Ecto neural progenitor cell (in vitro differentiated cells): ENCODE results near the gene ITIH1.
A peak's percentile ranks its signal among the peaks of the same experiment; 100 is the strongest.

Source experiments
- DNase-seq: peaks from one replicate; pipeline ENCODE4 v3.0.0-alpha.2; 2018; ENCODE audit warnings: low spot score

ITIH1 gene

DNA sequence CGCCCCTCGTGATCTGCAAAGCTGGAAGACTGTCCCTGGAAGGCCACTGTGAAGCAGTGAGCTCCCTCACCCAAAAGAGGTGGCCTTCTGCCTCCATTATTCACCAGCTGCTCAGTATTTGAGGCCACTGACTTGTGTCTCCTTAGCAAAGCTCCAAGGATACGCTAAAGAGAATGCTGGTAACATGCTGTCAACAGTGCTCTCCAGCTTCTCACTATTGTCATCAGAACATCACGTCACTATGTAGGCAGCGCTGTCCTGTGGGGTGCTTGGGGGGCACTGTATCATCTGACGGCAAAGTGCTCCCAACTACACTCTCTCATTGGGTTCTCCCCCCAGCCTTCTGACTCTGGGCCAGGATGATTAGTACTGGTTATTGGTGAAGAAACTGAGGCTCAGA lies 38.8 kb downstream of the ITIH1 start:
- DNase-seq = no peak

DNA sequence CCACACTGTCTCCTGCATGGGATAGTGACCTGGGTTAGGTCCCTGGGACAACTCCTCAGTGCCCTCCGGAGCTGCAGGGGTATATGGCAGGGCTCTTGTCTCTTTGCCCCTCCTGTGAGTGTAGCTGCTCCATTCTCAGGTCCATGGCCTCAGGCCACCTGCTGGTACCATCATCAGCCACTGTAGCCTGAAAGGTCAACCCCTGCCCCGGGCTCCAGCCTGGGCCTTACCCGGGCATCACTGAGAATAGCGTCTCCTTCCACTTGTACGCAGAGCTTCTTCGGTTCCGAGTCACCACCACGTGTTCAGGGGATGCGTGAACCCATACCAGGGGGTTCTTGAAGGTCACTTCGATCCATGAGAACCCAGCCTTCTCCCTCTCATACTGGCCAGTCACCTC lies 39.3 kb downstream of the ITIH1 start:
- DNase-seq = no peak

DNA sequence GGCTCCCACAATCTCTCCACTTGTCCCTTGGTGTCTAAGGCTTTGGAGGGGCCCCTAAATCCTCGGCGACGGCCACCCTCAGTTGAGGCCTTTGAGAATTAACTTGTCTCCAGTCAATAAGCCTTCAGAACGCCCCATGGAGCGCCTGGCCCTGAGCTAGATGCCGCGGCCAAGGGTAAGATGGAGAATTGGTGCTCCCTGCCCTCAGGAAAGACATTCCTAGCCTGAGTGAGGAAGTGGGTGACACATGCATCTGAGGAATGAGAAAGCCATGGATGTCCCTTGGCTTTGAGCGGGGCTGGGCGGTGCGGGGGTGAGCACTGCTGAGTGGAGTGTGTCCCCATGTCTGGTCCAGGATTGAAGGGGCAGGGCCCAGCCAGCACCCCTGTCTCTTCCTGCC lies 39.8 kb downstream of the ITIH1 start:
- DNase-seq = no peak

DNA sequence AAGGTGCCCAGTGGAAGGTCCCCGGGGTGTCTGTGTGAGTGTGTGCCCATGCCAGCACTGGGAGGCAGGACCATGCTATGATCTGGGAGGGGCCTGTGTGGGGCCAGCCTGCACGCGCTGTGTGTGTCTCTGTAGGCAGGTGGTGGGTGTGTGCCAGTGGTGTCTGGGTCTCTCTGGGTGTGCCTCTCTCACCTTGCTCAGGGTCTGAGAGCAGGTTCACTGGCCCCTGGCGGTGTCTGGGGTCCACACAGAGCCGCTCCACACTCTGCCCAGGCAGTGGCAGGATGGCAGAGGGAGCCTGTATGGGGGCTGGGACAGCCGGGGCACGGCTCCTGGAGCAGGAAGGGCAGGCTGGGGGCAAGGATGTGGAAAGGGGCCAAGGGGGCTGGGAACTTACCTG lies 40.5 kb downstream of the ITIH1 start:
- no peak for DNase-seq

DNA sequence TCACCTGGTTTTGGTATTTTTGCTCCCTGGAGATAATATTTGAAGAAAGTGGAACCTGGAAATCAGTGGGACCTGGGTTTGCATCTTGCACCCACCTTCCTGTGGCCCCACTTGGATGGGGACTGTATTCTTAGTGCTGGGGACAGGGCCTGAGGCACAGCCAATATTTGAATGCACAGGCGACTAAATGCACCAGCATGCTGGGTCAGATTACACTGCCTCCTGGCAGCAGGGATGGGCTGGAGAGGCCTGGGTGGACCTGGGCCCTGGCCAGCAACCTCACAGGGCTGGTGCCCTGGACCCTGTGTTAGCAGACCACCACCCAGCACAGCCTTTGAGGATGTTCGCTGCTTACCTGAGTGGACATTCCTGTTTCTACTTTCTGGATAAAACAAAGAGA lies 42.5 kb downstream of the ITIH1 start:
- DNase-seq = no peak

DNA sequence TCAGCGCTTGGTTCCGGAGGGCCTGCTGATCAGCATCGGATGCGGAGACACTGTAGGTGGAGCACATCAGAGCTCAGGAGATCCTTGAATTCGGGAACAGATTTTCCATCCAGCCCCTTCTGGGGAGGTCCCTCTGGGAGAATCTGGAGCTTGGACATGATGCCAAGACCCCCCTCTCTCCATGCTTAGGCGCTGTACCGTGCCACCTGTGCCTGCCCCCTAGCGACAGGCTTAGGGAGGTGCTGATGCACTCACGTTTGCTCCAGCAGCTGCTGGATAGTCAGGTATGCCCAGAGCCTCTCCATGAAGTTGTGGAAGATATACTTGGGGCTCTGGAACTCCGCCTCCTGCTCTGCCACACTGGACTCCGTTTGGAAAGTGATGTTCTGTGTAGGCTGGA lies 43.3 kb downstream of the ITIH1 start:
- DNase-seq = peak; percentile 67

DNA sequence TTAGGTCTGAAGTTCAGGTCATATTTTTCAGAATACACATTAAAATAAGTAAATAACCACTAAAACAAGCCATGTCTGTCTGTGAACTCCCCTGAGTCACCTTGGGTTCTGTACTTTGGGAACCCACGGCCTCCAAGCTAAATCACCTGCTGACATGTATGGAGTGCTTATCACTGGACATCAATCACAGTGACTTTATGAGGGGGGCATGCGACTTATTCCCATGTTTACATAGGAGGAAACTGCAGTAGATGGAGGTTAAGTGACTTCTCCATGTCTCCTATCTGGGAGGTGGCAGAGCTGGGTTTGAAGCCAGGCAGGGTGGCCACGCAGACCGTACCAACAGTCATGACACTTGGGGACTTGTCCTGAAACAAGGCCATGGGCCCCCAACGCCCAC lies 45.0 kb downstream of the ITIH1 start:
- DNase-seq = no peak

DNA sequence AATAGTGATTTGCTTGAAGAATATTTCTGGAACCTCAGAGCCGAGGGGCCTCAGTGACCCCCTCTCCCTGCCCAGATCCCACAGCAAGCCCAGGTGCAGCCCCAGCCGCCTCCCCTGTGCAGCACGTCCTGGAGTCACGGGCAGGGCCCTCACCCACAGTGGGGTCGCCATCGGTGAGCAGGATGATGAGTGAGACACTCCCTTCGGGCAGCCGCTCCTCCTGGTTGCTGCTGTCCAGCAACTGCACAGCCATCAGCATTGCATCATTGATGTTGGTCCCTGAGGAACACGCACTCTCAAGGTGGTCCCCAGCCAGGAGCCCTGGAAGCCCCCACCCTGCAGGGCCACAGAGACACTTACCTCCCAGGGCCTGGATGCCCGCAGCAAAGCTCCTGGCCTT lies 46.6 kb downstream of the ITIH1 start:
- no peak for DNase-seq

DNA sequence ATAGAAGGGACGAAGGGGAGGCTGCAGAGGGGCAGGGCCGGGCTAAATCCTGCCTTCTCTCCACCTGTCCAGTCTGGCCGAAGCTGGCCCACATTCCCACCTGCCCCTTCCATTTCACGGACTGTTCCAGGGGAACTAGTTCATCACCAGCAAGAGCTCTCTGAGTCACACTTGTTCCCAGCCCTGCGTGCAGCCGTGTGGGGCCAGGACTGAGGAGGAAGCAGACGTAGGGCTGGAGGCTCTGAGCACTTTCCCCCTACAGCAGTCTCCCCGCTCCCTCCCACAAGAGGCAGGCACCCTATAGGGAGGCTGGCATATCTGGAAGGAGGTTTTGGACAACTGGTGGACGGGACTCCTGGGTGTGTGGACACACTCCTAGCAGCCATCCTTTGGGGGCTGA lies 50.0 kb downstream of the ITIH1 start:
- DNase-seq = no peak

DNA sequence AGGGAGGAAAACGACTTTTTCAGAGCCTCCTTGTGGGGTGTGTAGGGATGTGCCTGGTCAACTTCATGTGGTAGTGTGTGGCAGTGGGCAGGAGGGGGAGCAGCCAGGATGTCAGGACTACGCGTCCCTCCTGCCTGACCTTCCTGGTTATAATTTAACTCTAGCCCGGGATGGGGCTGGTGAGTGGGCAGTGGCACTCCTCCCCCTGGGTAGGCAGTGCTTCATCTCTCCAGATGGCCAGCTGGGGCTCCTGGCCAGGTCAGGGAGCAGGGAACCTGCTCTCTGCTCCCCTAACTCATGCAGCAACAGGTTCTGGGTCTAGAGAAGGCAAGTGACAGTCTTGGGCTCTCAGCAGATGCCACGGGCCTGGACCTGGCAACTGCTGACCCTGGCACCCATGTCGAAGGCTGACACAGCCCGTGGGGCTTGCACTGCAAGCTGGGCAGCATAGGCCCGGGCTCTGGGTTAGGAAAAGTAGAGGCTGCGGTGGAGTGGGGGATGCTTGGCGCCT lies 50.5 kb downstream of the ITIH1 start:
- DNase-seq = no peak

DNA sequence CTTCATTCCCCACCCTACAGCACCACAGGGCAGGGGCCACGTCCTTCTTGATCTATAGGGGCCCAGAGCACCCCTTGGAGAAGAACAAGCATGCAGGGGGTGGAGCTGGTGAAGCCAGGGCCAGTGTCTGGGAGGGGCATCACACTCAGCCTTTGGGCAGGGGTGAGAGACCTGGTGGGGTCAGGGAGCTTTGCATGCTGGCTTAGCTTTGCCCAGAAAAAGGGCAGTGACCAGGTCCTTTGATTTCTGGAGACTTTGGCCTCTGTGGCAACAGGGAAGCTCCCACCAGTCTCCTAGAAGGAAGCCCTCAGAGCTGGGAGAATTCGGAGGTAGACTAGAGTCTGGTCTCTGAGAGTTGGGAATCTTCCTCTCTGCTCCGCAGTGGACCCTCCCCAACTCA lies 52.1 kb downstream of the ITIH1 start:
- no peak for DNase-seq

DNA sequence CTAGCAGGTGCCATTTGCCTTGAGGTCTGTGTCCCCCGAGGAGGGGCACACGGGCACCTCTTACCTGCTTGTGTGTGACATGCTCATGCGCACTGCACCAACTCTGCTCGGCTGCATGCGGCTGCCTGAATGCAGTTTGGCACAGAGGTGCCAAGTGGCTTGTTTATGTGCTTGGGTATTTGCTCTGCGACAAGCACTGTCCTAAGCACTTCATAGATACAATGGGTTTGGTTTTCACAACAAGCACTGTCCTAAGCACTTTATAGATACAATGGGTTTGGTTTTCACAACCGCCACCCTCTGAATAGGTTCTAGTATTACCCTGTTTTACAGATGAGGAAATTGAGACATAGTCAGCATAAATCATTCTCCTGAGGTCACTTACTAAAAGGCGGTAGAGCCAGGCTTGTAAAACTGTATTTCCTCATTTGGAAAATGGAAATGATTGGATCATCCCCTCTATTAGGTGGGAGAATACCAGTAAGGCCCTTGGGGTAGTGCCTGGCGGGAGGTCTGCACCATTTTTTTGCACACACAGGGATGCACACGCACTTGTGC lies 52.6 kb downstream of the ITIH1 start:
- no peak for DNase-seq

DNA sequence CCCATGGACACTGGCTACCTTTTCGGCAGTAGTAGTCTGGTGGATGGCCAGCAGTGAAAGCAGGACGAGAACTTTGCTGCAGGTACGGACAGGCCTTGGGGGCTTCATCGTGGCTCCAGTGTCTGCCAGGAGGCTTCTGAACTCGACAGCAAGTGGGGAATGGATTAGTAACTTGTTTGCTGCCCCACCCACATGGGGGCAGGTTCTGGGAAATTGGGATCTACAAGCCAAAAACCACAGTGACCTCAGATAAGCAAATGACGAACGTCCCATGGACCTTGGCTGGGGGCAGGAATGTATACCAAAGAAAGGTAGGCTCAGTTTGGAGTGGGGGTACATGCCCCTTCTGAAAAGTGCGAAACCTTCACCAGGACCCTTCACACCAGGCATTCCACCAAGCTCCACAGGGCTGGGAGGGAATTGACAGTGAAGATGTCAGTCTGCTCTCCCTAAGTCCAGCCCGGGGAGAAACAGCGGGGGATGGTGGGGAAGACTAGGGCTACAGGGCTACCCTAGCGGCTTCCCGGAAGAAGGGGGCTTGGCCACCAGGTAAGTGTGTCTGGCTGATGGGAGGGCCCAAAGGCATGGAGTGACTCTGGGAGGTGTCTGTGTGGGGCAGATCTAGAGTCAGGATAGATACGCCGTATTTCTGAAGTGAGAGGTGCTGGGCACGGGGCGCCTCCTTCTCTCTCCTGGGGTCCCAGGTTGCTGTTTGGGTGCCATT lies 53.3 kb downstream of the ITIH1 start, which contains the start of gene ITIH4:
ITIH4 (minus strand) TSS at position 138 of the 724 bp plus-strand sequence; CDS start at position 108, 30 bp downstream.
- DNase-seq = no peak

DNA sequence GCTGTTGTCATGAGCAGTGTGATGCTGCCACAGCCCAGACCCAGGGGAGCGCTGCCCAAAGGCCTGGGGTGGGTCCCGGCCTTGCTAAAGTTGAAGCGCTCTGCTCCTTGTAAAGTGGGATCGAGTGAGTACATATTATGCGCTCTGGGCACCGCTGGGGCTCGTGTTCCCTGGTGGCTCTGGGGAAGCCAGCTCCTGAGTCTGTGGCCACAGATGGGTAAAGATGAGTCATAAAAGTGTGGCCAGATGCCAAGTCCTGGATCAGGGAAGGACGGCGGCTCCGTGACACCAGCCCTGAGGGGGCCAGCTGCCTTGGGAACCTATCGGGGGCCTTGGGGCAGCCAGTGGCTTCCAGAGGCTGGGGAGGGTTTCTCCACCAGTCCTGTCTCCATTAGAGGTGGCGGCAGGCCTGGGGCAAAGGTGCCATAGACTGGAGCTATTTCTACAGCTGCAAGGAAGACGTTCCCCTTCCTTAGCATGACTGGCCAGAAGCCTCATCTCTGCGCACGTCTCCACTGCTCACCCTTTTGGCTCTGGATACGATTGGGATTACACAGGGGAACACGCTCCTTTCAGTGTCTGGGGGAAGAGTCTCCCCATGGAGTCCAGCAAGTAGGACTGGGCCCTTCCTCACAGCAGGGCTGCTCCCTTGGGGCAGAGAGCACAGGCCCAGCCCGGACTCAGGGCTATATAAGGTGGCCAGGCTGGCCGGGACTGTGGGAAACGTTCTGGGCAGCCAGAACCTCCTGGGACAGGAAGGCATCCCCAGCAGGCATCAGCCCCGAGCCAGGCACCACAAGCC lies 54.3 kb downstream of the ITIH1 start:
- no peak for DNase-seq

DNA sequence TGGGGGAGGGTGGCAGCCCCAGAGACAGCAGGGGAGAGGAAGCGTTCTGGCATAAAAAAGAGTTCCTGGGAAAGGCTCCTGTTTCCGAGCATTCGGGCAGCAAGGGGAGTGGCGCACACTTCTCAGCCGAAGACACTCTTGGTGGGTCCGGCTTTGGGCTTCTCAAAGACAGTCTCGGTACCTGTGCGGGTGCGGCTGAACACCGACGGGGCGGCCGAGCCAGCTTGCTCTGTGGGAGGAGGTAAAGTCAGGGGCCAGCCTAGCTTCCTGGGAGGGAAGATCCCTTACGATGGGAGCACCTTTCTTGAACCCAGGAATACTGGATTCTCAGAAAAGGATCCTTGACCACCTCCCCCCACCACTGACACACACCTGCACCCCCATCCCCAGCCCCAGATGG lies 55.8 kb downstream of the ITIH1 start:
- DNase-seq = no peak

DNA sequence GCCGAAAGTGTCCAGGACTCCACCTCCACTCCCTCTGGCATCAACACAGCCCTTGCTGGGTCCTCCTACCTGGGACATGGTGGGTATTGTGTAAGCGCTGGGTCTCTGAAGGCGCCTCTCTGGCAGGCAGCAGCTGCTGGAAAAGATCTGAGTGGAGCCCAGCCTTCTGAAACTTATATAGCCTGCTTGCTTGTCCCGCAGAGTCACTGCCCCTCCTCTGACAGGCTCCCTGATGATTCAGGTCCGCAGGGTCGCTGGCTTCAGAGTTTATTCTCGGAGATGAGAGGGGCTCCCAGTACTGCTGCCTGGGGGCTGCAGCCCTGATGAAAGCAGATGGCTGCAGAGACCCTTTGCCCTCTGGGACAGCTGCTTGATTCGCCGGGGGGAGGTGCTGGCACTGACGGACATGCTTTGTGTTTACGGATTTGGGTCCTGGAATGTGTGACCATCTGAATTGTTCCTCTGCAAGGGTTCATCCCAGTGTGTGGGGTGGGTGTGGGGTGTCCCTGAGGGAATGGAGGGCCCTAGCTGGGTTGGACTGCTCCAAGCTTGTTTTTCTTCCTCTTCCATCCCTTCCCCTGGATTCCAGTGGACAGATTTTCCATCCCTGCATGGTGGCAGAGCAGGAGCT lies 57.6 kb downstream of the ITIH1 start, which contains the start of gene MUSTN1:
MUSTN1 (minus strand) TSS at position 149 of the 631 bp plus-strand sequence; CDS start at position 78, 71 bp downstream.
- DNase-seq = peak; percentile 86

DNA sequence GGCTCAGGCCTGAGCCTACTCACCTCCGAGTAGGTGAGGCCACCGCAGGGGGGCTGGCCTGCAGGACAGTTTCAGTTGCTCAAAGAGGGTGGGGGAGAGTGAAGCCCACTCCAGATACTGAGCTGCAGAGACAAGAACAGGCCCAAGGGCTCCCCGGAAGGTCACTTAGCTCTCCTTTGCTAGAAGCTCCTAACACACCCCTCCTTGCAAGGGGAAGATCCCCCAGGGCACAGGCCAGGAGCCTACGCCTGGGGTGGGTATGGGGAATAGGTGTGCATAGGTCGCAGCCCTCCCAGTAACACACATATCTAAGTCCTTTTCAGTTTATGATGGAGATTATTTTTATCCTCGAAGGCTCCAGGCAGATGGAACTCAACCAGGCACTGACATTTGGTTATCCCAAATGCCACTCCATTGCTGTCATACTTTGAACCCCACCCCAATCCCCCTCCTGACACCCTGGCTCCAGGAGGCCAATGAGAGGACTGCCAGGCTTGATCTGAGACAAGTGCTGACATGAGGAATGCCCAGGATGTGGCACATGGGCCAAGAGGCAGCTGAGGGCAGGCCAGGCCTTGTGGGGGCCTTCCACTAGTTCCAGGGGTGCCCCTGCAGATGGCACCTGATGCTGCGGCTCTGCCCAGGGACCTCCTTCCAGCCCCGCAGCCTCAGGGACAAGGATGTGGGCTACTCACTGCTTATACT lies 58.5 kb downstream of the ITIH1 start:
- DNase-seq = no peak

DNA sequence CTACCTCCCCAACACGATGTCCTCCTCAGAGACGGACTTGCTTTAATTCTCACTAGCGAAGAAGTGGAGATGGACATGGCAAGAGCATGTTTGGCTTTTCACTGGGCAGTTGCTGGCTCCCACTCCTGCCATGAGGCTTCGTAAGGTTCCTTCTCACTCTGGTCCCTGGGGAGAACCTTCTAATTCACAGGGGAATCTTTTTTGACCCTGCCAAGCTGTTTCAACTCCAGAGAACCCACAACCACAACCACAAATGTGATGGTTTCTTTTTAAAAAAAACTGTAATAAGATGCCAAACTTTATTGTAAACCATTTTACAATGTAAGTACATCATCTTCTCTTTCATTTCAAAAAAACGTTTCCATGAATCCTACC lies 59.1 kb downstream of the ITIH1 start:
- no peak for DNase-seq

DNA sequence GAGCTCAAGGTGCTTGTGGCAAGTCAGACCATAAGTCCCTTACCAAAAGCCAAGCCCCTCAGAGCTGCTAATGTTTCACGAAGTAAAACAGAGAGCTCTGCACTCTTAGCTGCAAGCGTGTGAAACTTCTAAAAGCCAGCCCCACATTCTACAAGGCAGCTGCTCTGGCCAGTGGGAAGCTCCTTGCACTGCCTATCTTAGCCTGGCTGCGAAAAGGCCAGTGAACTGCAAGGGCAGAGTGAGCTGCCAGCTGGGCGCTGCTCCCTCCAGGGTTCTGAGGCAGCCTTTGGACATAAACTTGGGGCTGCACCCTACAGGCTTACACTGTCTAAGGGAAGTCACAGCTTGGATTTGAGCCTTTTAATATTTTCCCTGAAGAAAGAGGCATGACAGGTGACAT lies 59.6 kb downstream of the ITIH1 start:
- DNase-seq = no peak

DNA sequence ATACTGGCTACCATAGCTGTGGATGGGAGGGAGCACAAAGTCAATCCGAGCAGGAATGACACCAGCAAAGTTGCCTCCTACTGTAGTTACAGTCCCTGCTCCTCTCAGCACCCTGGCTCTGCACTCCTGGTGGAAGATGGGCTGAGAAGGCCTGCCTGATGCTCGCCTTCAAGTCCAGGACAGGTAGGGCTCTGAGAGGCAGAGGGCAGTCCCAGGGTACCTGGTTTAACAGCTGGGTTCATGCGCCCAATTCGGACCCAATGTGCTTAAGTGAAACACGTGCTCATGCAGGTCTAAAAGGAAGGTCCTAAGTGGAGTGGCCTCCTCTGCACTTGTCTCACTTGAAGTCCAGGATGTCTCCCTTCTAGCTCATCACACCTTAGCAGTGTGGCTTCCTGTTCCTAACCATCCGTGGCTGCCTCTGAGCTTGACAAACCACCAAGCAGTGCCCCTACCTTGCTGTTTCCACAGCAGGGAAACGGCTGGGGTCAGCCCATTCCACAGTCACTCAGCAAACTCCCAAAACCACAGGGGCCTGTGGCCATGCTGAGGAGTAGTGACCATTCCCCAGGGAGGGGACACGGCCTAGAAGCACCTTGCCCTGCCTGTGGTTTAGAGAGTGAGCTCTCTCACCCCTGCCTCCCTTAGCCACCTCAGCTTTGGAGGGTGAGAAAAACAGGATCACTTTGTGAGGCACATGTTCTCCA lies 61.3 kb downstream of the ITIH1 start:
- no peak for DNase-seq

DNA sequence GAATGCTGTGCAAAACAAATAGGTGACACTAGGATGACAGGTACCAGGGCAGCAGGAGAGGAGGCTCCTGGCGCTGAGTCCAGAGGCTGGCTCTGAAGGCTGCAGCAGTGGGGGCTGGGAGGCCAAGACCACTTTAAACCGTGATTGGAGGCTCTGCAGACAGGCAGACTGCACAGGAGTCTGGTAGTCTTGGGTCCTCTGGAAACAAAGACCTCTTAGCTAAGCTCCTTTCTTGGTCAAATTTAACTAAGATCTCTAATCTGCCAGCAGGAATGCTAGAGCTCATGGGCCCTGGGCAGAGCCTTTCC lies 61.8 kb downstream of the ITIH1 start:
- no peak for DNase-seq
